Endothelial cell of umbilical vein (primary cell): Measurements from ENCODE around the gene DCAF5.

Experiments used
- CTCF ChIP-seq, 2 donors: IDR thresholded peaks; 1 replicate in 1 of 2; 2 replicates in 1 of 2; pipeline ENCODE4 v1.5.1; 2011; ENCODE audit warnings: low read length in 2 of 2, mild to moderate bottlenecking in 2 of 2, moderate library complexity in 2 of 2, control low read depth in 1 of 2, inconsistent platforms in 1 of 2, low read depth in 1 of 2; ENCODE audit not compliant: insufficient read depth in 1 of 2; ENCODE audit errors: extremely low read depth in 1 of 2
- EZH2 ChIP-seq: IDR thresholded peaks from 2 replicates; pipeline ENCODE4 v1.6.1; 2012; ENCODE audit warnings: borderline replicate concordance, low read depth, mild to moderate bottlenecking, moderate library complexity, low read length, inconsistent platforms; ENCODE audit not compliant: severe bottlenecking
- FOS ChIP-seq: IDR thresholded peaks from 2 replicates; pipeline ENCODE4 v1.6.1; 2011; ENCODE audit warnings: mild to moderate bottlenecking, low read length, moderate library complexity, borderline replicate concordance; ENCODE audit not compliant: insufficient read depth
- GATA2 ChIP-seq: IDR thresholded peaks from 2 replicates; pipeline ENCODE4 v1.7.0; 2011; ENCODE audit warnings: low read depth, mild to moderate bottlenecking, moderate library complexity, mixed read lengths, low read length; ENCODE audit not compliant: insufficient read length, insufficient read depth
- JUN ChIP-seq: IDR thresholded peaks from 2 replicates; pipeline ENCODE4 v1.6.1; 2011; ENCODE audit warnings: borderline replicate concordance, low read depth; ENCODE audit not compliant: insufficient read length, insufficient read depth
- MAX ChIP-seq: IDR thresholded peaks from 2 replicates; pipeline ENCODE4 v1.6.1; 2011; ENCODE audit not compliant: insufficient read depth, insufficient read length
- MYC ChIP-seq: IDR thresholded peaks from one replicate; pipeline ENCODE4 v1.6.1; 2011; ENCODE audit warnings: mild to moderate bottlenecking, low read depth, low read length
- POLR2A ChIP-seq: IDR thresholded peaks from 2 replicates; pipeline ENCODE4 v1.6.1; 2012; ENCODE audit warnings: low read depth, mild to moderate bottlenecking, control low read depth, low read length
- POLR2AphosphoS5 ChIP-seq: IDR thresholded peaks from 2 replicates; pipeline ENCODE4 v1.6.1; 2012; ENCODE audit warnings: low read depth, mild to moderate bottlenecking, control low read depth, low read length, moderate library complexity; ENCODE audit not compliant: insufficient read depth

- peak; percentile 36 to 44 for TF ChIP-seq CTCF (IDR thresholded peaks at IDR 0.05; ENCODE audit: extremely low read depth in 1 of 2, insufficient read depth in 1 of 2, low read depth in 1 of 2, low read length in 2 of 2)
- TF ChIP-seq EZH2 = no peak
- peak; percentile 53 for TF ChIP-seq POLR2AphosphoS5
- TF ChIP-seq MAX = no peak
- no peak for TF ChIP-seq POLR2A
- TF ChIP-seq JUN = peak; percentile 50
- no peak for TF ChIP-seq MYC
- TF ChIP-seq FOS = no peak
- TF ChIP-seq GATA2 = peak; percentile 9
Measured at GRCh38 chr14:69034612-69035262, 118.2 kb downstream of the DCAF5 start.
